Pulmonary artery endothelial cell (primary cell): ENCODE data around the gene ATL1. TPM values are rescaled to one million over a fixed set of nuclear protein-coding genes. Genes with fewer than 3 reads are reported as not detected.

Experiments
- total RNA-seq: library from RNA; depleted of rRNA; stranded (reverse); fragments of >200 nt; gene quantifications from 2 replicates; pipeline ENCODE4 v1.2.3, GENCODE V29; 2014

Gene ATL1
- total RNA-seq, 1 donor from 2014 or later: 1.1 TPM

Other genes with a start within 250 kb of the ATL1 start
- gene L2HGDH, start 247.9 kb upstream of the ATL1 start, total RNA-seq: 5.1 and 10.0 TPM in 2 replicates
- gene DMAC2L, start 247.8 kb upstream of the ATL1 start, total RNA-seq: 4.3 and 5.8 TPM in 2 replicates
- 19.9 and 45.8 TPM in 2 replicates for gene CDKL1, start 163.3 kb upstream of the ATL1 start, total RNA-seq
- 45.3 and 49.0 TPM in 2 replicates for gene MAP4K5, start 27.6 kb upstream of the ATL1 start, total RNA-seq
- 21.5 and 36.4 TPM in 2 replicates for gene SAV1, start 108.2 kb downstream of the ATL1 start, total RNA-seq